OCI-LY3 (cell line): Measurements from ENCODE around the gene RAP1GAP2.

ENCODE experiments used
- CTCF ChIP-seq: fragments of 200-600, 300-600 bp; sonication (generic); IDR thresholded peaks from 2 replicates; pipeline ENCODE4 v1.5.1; 2014; ENCODE audit warnings: antibody characterized with exemption, low read length, low read depth
- EZH2phosphoT487 ChIP-seq: fragments of 200-600 bp; shearing (Covaris generic); IDR thresholded peaks from 2 replicates; pipeline ENCODE4 v1.6.1; 2018; ENCODE audit warnings: antibody characterized with exemption, mixed run types, low read depth

- TF ChIP-seq CTCF (no peak), EZH2phosphoT487 (no peak)
Observed at GRCh38 chr17:2800367-2800766, 4.1 kb downstream of the RAP1GAP2 start.
